ENCODE data around the gene ARL10. TPM values are rescaled to one million over a fixed set of nuclear protein-coding genes. Genes with fewer than 3 reads are reported as not detected.

The ARL10 gene
- total and polyA plus RNA-seq, 2 donors from 2014 or later = 2.9 to 6.2 TPM

GRCh38 chr5:176429972-176430371 is 64.7 kb downstream of the ARL10 start:
- H3K36me3 ChIP-seq (ENCODE audit: control insufficient read depth in 2 of 3, insufficient read depth in 3 of 3, low read length in 3 of 3) = no peaks in the 10 kb centered on the region
- FAIRE-seq (no peak), DNase-seq (no peak)
- no peak overlapping the region for H3K27ac ChIP-seq (ENCODE audit: low read depth in 2 of 2, low read length in 2 of 2)
- no peaks in the 10 kb centered on the region for H3K27me3 ChIP-seq (ENCODE audit: control insufficient read depth, insufficient read depth, low read length)
- no peak overlapping the region for H3K9ac ChIP-seq (ENCODE audit: low read length in 3 of 3)
- intact Hi-C loops (cut with DNase I) = no loop called here
- H3K9me3 ChIP-seq (ENCODE audit: control insufficient read depth in 2 of 3, insufficient read depth in 1 of 3, low read length in 3 of 3) = no peaks in the 10 kb centered on the region
- no peaks in the 10 kb centered on the region for H3K4me1 ChIP-seq (ENCODE audit: control insufficient read depth in 2 of 3, insufficient read depth in 2 of 3, low read depth in 1 of 3, low read length in 3 of 3)
- no peak overlapping the region for H3K4me3 ChIP-seq (ENCODE audit: low read length in 3 of 3)
- no peak for TF ChIP-seq CTCF (IDR thresholded peaks at IDR 0.05; ENCODE audit: borderline replicate concordance, extremely low read depth, insufficient read depth)

Small RNAs within 50 kb of the gene (microRNA-seq; reads per million reads assigned to microRNA genes)
- gene MIR1271 = 12.2 reads per million, percentile 24 among the genes with 10 or more reads in this experiment

Other genes starting within 250 kb of the ARL10 start
- gene SIMC1, start 127.1 kb upstream of the ARL10 start, total RNA-seq = 10.0 TPM
- 4.1 TPM for gene SIMC1, start 127.1 kb upstream of the ARL10 start, polyA plus RNA-seq (ENCODE audit: insufficient read depth, low read depth, low replicate concordance)
- 109 TPM for gene KIAA1191, start 3.7 kb upstream of the ARL10 start, total RNA-seq
- 208 TPM for gene KIAA1191, start 3.7 kb upstream of the ARL10 start, polyA plus RNA-seq (ENCODE audit: insufficient read depth, low read depth, low replicate concordance)
- 18.1 TPM for gene NOP16, start 23.1 kb downstream of the ARL10 start, total RNA-seq
- 32.1 TPM for gene NOP16, start 23.1 kb downstream of the ARL10 start, polyA plus RNA-seq (ENCODE audit: insufficient read depth, low read depth, low replicate concordance)
- 105 TPM for gene HIGD2A, start 23.3 kb downstream of the ARL10 start, total RNA-seq
- 344 TPM for gene HIGD2A, start 23.3 kb downstream of the ARL10 start, polyA plus RNA-seq (ENCODE audit: insufficient read depth, low read depth, low replicate concordance)
- gene CLTB, start 51.1 kb downstream of the ARL10 start, total RNA-seq = 76.3 TPM
- 151 TPM for gene CLTB, start 51.1 kb downstream of the ARL10 start, polyA plus RNA-seq (ENCODE audit: insufficient read depth, low read depth, low replicate concordance)
- 31.7 TPM for gene FAF2, start 82.9 kb downstream of the ARL10 start, total RNA-seq
- 11.1 TPM for gene FAF2, start 82.9 kb downstream of the ARL10 start, polyA plus RNA-seq (ENCODE audit: insufficient read depth, low read depth, low replicate concordance)
- 61.8 TPM for gene RNF44, start 171.9 kb downstream of the ARL10 start, total RNA-seq
- gene RNF44, start 171.9 kb downstream of the ARL10 start, polyA plus RNA-seq (ENCODE audit: insufficient read depth, low read depth, low replicate concordance) = 12.5 TPM
- gene CDHR2, start 183.9 kb downstream of the ARL10 start, total RNA-seq = 4.2 TPM
- gene CDHR2, start 183.9 kb downstream of the ARL10 start, polyA plus RNA-seq (ENCODE audit: insufficient read depth, low read depth, low replicate concordance) = 8.0 TPM
- gene GPRIN1, start 244.7 kb downstream of the ARL10 start, total RNA-seq = 1.3 TPM
- gene GPRIN1, start 244.7 kb downstream of the ARL10 start, polyA plus RNA-seq (ENCODE audit: insufficient read depth, low read depth, low replicate concordance) = 0.45 TPM

All from kidney (tissue), 14 donors.